ENCODE measurements around the gene UNC50.

- TF ChIP-seq CTCF (IDR thresholded peaks at IDR 0.05) (no peak), POLR2A (IDR thresholded peaks at IDR 0.05) (no peak), EP300 (IDR thresholded peaks at IDR 0.05) (no peak)
Measured at GRCh38 chr2:98656800-98657199, 48.4 kb downstream of the UNC50 start.

Measured in gastroesophageal sphincter (tissue), 3 donors.